ENCODE results near the gene PCBP3. TPM values are rescaled to one million over a fixed set of nuclear protein-coding genes. Genes with fewer than 3 reads are reported as not detected.
A peak's percentile ranks its signal among the peaks of the same experiment; 100 is the strongest.

Gene PCBP3
- total RNA-seq, 1 donor from 2014 or later: not detected

GRCh38 chr21:45916011-45916840, 272.7 kb downstream of the PCBP3 start:
- no peak for DNase-seq

- DNase-seq: no peak
Observed at GRCh38 chr21:45917241-45917640, 273.7 kb downstream of the PCBP3 start.

GRCh38 chr21:45918011-45918410, 274.5 kb downstream of the PCBP3 start:
- DNase-seq: no peak

GRCh38 chr21:45918835-45919447, 275.4 kb downstream of the PCBP3 start:
- DNase-seq: no peak

GRCh38 chr21:45919593-45919992, 276.1 kb downstream of the PCBP3 start:
- no peak for DNase-seq

- no peak for DNase-seq
Observed at GRCh38 chr21:45920824-45921600, 277.5 kb downstream of the PCBP3 start.

GRCh38 chr21:45921917-45922316, 278.4 kb downstream of the PCBP3 start:
- no peak for DNase-seq

GRCh38 chr21:45922648-45923047, 279.1 kb downstream of the PCBP3 start:
- no peak for DNase-seq

GRCh38 chr21:45923146-45923545, 279.6 kb downstream of the PCBP3 start:
- DNase-seq: peak; percentile 74

GRCh38 chr21:45926281-45926680, 282.8 kb downstream of the PCBP3 start:
- no peak for DNase-seq

- no peak for DNase-seq
Observed at GRCh38 chr21:45927032-45927431, 283.5 kb downstream of the PCBP3 start.

GRCh38 chr21:45927851-45928850, 284.6 kb downstream of the PCBP3 start:
- no peak for DNase-seq

- no peak for DNase-seq
Observed at GRCh38 chr21:45929449-45929848, 285.9 kb downstream of the PCBP3 start.

GRCh38 chr21:45930231-45930760, 286.8 kb downstream of the PCBP3 start:
- no peak for DNase-seq

- DNase-seq: no peak
Observed at GRCh38 chr21:45930792-45931191, 287.3 kb downstream of the PCBP3 start.

GRCh38 chr21:45931397-45931969, 288.0 kb downstream of the PCBP3 start:
- DNase-seq: no peak

GRCh38 chr21:45932922-45933502, 289.5 kb downstream of the PCBP3 start:
- DNase-seq: no peak

- no peak for DNase-seq
Observed at GRCh38 chr21:45934085-45934484, 290.6 kb downstream of the PCBP3 start.

- no peak for DNase-seq
Observed at GRCh38 chr21:45934554-45934953, 291.0 kb downstream of the PCBP3 start.

GRCh38 chr21:45935628-45936027, 292.1 kb downstream of the PCBP3 start:
- no peak for DNase-seq
